Esophagus squamous epithelium (tissue), 5 donors: ENCODE data around the gene MRPL20. TPM values are rescaled to one million over a fixed set of nuclear protein-coding genes. Genes with fewer than 3 reads are reported as not detected.
"Not testable (repeated sequence)": the region's sequence is repeated elsewhere in the genome, so short reads cannot be mapped to it uniquely, and the experiment has no call there.

Experiments
- DNase-seq: peaks from one replicate; lab custom pipeline; 2025; lab: John Stamatoyannopoulos, UW
- H3K27ac ChIP-seq, 4 donors: fragments of 200-600 bp; sonication (generic); one replicate each; pipeline ENCODE4 v1.5.1; 2016 to 2019; ENCODE audit warnings: mild to moderate bottlenecking in 1 of 4
- H3K27me3 ChIP-seq, 4 donors: fragments of 200-600 bp; sonication (generic); 1 replicate in 3 of 4; 2 replicates in 1 of 4; pipeline versions ENCODE4 v1.5.1 to v1.6.0; 2017 to 2021; ENCODE audit warnings: antibody characterized with exemption in 1 of 4
- H3K36me3 ChIP-seq, 3 donors: fragments of 200-600 bp; sonication (generic); one replicate each; pipeline ENCODE4 v1.5.1; 2016 to 2019
- H3K4me1 ChIP-seq, 3 donors: fragments of 200-600 bp; sonication (generic); one replicate each; pipeline ENCODE4 v1.5.1; 2017 to 2019
- H3K4me3 ChIP-seq, 4 donors: fragments of 200-600 bp; sonication (generic); 1 replicate in 3 of 4; 2 replicates in 1 of 4; pipeline ENCODE4 v1.5.1; 2016 to 2019; ENCODE audit warnings: mild to moderate bottlenecking in 2 of 4, moderate library complexity in 1 of 4
- H3K9me3 ChIP-seq, 3 donors: fragments of 200-600 bp; sonication (generic); one replicate each; pipeline ENCODE4 v1.5.1; 2016 to 2019
- CTCF ChIP-seq, 6 experiments: fragments of 450-650 bp in 4 of 6; fragments of 200-600 bp in 2 of 6; sonication (generic) in 2 of 6; IDR thresholded peaks; one replicate each; pipeline ENCODE4 v1.5.1; 2016 to 2019; ENCODE audit warnings: antibody characterized with exemption in 6 of 6, mild to moderate bottlenecking in 4 of 6, moderate library complexity in 4 of 6
- POLR2A ChIP-seq, 4 donors: fragments of 450-650 bp; IDR thresholded peaks; one replicate each; pipeline ENCODE4 v1.6.1; 2017; ENCODE audit warnings: antibody characterized with exemption in 4 of 4, mild to moderate bottlenecking in 4 of 4, moderate library complexity in 3 of 4
- WGBS, 2 donors: methylation state at CpG; one replicate each; pipeline ENCODE4 v1.1.5; 2018; 5-methylcytosine and 5-hydroxymethylcytosine counted together
- intact Hi-C: fragments of 100-400 bp; cut with DNase I; formaldehyde crosslinking; loops from one replicate; pipeline ENCODE4 v1.15.0; 2022
- total RNA-seq, 4 donors: library from RNA; depleted of rRNA; stranded (reverse); fragments of >200 nt; gene quantifications; one replicate each; pipeline ENCODE4 v1.1.0, GENCODE V29; 2016
- donor health status: DM: yes; HTN: yes; CAD: no.

Gene MRPL20
- total RNA-seq, 4 donors from 2014 or later, result 98.0 to 157 (median 116) TPM

GRCh38 chr1:1430114-1430982, 23.3 kb upstream of the MRPL20 start:
- no peaks in the 10 kb centered on the region for H3K9me3 ChIP-seq
- 17 to 18% methylated on average over 5 to 11 of the region's 35 CpGs for WGBS, 2 donors
- H3K4me3 ChIP-seq, result peak overlapping the region in 3 of 4 donors; percentile 15 to 50 (median 22)
- intact Hi-C loops, result no loop called here
- TF ChIP-seq POLR2A (IDR thresholded peaks at IDR 0.05) (peak in 1 of 4 donors; percentile 7), CTCF (IDR thresholded peaks at IDR 0.05) (peak in 3 of 6 experiments; percentile 19 to 34 (median 31))
- H3K27ac ChIP-seq, result peak overlapping the region; percentile 93 to 97 (median 96)
- peaks cover 51 to 98% (median 68%) of the 10 kb centered on the region in 3 donors for H3K4me1 ChIP-seq
- DNase-seq, result no peak
- no peaks in the 10 kb centered on the region for H3K36me3 ChIP-seq
- peaks cover 0 to 30% (median 0%) of the 10 kb centered on the region in 4 donors for H3K27me3 ChIP-seq

- DNase-seq, result no peak
- H3K36me3 ChIP-seq, result no peaks in the 10 kb centered on the region
These were observed 22.6 kb upstream of the MRPL20 start for GRCh38 chr1:1429671-1430073.

GRCh38 chr1:1428967-1429366, 21.9 kb upstream of the MRPL20 start:
- H3K9me3 ChIP-seq, DNase-seq, intact Hi-C loops, H3K4me3 ChIP-seq, H3K36me3 ChIP-seq: not testable (repeated sequence)
- Histone ChIP-seq H3K27ac (peak overlapping the region in 2 of 4 donors; percentile 96), H3K27me3 (peaks cover 0 to 23% (median 0%) of the 10 kb centered on the region in 4 donors), H3K4me1 (peaks cover 37 to 84% (median 55%) of the 10 kb centered on the region in 3 donors)
- WGBS, 2 donors, result 94 to 95% methylated on average over 3 to 6 of the region's 6 CpGs

More at GRCh38 chr1:1429671-1430073, 22.6 kb upstream of the MRPL20 start:
- Histone ChIP-seq H3K27me3 (peaks cover 0 to 27% (median 0%) of the 10 kb centered on the region in 4 donors), H3K27ac (peak overlapping the region; percentile 93 to 97 (median 96)), H3K9me3 (no peaks in the 10 kb centered on the region), H3K4me3 (no peak overlapping the region), H3K4me1 (peaks cover 44 to 91% (median 62%) of the 10 kb centered on the region in 3 donors)
- intact Hi-C loops, result no loop called here
- 37 to 63% methylated on average over 5 to 6 of the region's 6 CpGs for WGBS, 2 donors
- TF ChIP-seq CTCF (IDR thresholded peaks at IDR 0.05) (no peak), POLR2A (IDR thresholded peaks at IDR 0.05) (no peak)

GRCh38 chr1:1428174-1428573, 21.1 kb upstream of the MRPL20 start:
- Histone ChIP-seq H3K36me3 (no peaks in the 10 kb centered on the region), H3K4me1 (peaks cover 29 to 81% (median 51%) of the 10 kb centered on the region in 3 donors), H3K27me3 (peaks cover 0 to 23% (median 0%) of the 10 kb centered on the region in 4 donors), H3K4me3 (no peak overlapping the region), H3K9me3 (no peaks in the 10 kb centered on the region), H3K27ac (peak overlapping the region in 3 of 4 donors; percentile 59 to 79 (median 64))
- TF ChIP-seq POLR2A (IDR thresholded peaks at IDR 0.05) (no peak), CTCF (IDR thresholded peaks at IDR 0.05) (no peak)
- DNase-seq, result no peak
- intact Hi-C loops, result no loop called here
- WGBS, 2 donors, result 71 to 78% methylated on average over 11 to 15 of the region's 19 CpGs

GRCh38 chr1:1427820-1428148, 20.7 kb upstream of the MRPL20 start:
- intact Hi-C loops, result no loop called here

More at GRCh38 chr1:1427820-1428148, 20.7 kb upstream of the MRPL20 start:
- Histone ChIP-seq H3K4me1 (peaks cover 25 to 81% (median 51%) of the 10 kb centered on the region in 3 donors), H3K36me3 (no peaks in the 10 kb centered on the region), H3K4me3 (peak overlapping the region; percentile 31 to 80 (median 46)), H3K27me3 (peaks cover 0 to 23% (median 0%) of the 10 kb centered on the region in 4 donors), H3K9me3 (no peaks in the 10 kb centered on the region), H3K27ac (peak overlapping the region; percentile 25 to 81 (median 64))
- no CpG with 5 or more reads among the region's 22 CpGs for WGBS, 2 donors
- TF ChIP-seq CTCF (IDR thresholded peaks at IDR 0.05), result no peak
- TF ChIP-seq POLR2A (IDR thresholded peaks at IDR 0.05), result no peak
- DNase-seq, result no peak
